Activated CD4-positive, alpha-beta T cell treated with anti-CD3 and anti-CD28 coated beads for 48 hours (primary cell): ENCODE data around the gene CDKN2D.
"Not testable (repeated sequence)": the region's sequence is repeated elsewhere in the genome, so short reads cannot be mapped to it uniquely, and the experiment has no call there.

Experiments used
- DNase-seq: peaks from one replicate; pipeline ENCODE4 v3.0.0-alpha.2; 2020

Gene CDKN2D

GRCh38 chr19:10551698-10552301 is 17.0 kb downstream of the CDKN2D start:
- DNase-seq = peak; percentile 65

GRCh38 chr19:10551006-10551405 is 17.8 kb downstream of the CDKN2D start:
- DNase-seq = not testable (repeated sequence)

GRCh38 chr19:10550336-10550735 is 18.4 kb downstream of the CDKN2D start:
- DNase-seq = no peak

- no peak for DNase-seq
Observed at GRCh38 chr19:10549733-10550132, 19.0 kb downstream of the CDKN2D start.

- no peak for DNase-seq
Observed at GRCh38 chr19:10548746-10549276, 20.0 kb downstream of the CDKN2D start.

- no peak for DNase-seq
Observed at GRCh38 chr19:10546817-10547216, 22.0 kb downstream of the CDKN2D start.

- no peak for DNase-seq
Observed at GRCh38 chr19:10544753-10545251, 24.0 kb downstream of the CDKN2D start.

- DNase-seq = no peak
Observed at GRCh38 chr19:10544242-10544752, 24.5 kb downstream of the CDKN2D start.

GRCh38 chr19:10543420-10544241 is 25.1 kb downstream of the CDKN2D start, which contains the start of gene ATG4D:
ATG4D (plus strand) TSS chr19:10543904; CDS start chr19:10544091, 187 bp downstream.
- DNase-seq = peak; percentile 83

- no peak for DNase-seq
Observed at GRCh38 chr19:10543059-10543419, 25.7 kb downstream of the CDKN2D start.

- DNase-seq = not testable (repeated sequence)
Observed at GRCh38 chr19:10539016-10539415, 29.8 kb downstream of the CDKN2D start.

- no peak for DNase-seq
Observed at GRCh38 chr19:10538204-10538983, 30.4 kb downstream of the CDKN2D start.

GRCh38 chr19:10537668-10538067 is 31.1 kb downstream of the CDKN2D start:
- DNase-seq = no peak

- no peak for DNase-seq
Observed at GRCh38 chr19:10535613-10536012, 33.2 kb downstream of the CDKN2D start.

- no peak for DNase-seq
Observed at GRCh38 chr19:10533646-10534386, 35.0 kb downstream of the CDKN2D start.

GRCh38 chr19:10532457-10532856 is 36.3 kb downstream of the CDKN2D start:
- DNase-seq = no peak

- DNase-seq = not testable (repeated sequence)
Observed at GRCh38 chr19:10526887-10527286, 41.9 kb downstream of the CDKN2D start.

- no peak for DNase-seq
Observed at GRCh38 chr19:10525636-10526035, 43.1 kb downstream of the CDKN2D start.

GRCh38 chr19:10523135-10523636 is 45.6 kb downstream of the CDKN2D start:
- DNase-seq = no peak

- no peak for DNase-seq
Observed at GRCh38 chr19:10521461-10522171, 47.2 kb downstream of the CDKN2D start.

- DNase-seq = no peak
Observed at GRCh38 chr19:10520652-10521318, 48.0 kb downstream of the CDKN2D start.
